AG04449 (cell line): Measurements from ENCODE around the gene DCUN1D4.

ENCODE experiments used
- CTCF ChIA-PET: fragments of 350-600 bp; formaldehyde crosslinking; extraction: SDS; loops from one replicate; lab custom pipeline; 2021; ENCODE audit warnings: antibody characterized with exemption; lab: Yijun Ruan, JAX
- POLR2A ChIA-PET: fragments of 400-600, 350-600 bp; formaldehyde crosslinking; extraction: SDS; loops from one replicate; lab custom pipeline; 2020; ENCODE audit warnings: antibody characterized with exemption, inconsistent platforms; lab: Yijun Ruan, JAX
- DNase-seq: peaks from one replicate; pipeline ENCODE4 v3.0.0-alpha.2; 2010; ENCODE audit warnings: low read depth, low spot score
- H3K4me3 ChIP-seq: 2 replicates; pipeline ENCODE4 v1.5.1; 2011; ENCODE audit warnings: low read depth, mild to moderate bottlenecking, control low read depth, low read length
- TF ChIP-seq, protein P1 (sequence below): IDR thresholded peaks from one replicate; pipeline ENCODE4 v1.5.1; 2011; ENCODE audit warnings: mild to moderate bottlenecking, moderate library complexity, low read length, control low read depth, inconsistent platforms; ENCODE audit not compliant: insufficient read depth; ENCODE audit errors: missing control alignments

DCUN1D4 gene

DNA sequence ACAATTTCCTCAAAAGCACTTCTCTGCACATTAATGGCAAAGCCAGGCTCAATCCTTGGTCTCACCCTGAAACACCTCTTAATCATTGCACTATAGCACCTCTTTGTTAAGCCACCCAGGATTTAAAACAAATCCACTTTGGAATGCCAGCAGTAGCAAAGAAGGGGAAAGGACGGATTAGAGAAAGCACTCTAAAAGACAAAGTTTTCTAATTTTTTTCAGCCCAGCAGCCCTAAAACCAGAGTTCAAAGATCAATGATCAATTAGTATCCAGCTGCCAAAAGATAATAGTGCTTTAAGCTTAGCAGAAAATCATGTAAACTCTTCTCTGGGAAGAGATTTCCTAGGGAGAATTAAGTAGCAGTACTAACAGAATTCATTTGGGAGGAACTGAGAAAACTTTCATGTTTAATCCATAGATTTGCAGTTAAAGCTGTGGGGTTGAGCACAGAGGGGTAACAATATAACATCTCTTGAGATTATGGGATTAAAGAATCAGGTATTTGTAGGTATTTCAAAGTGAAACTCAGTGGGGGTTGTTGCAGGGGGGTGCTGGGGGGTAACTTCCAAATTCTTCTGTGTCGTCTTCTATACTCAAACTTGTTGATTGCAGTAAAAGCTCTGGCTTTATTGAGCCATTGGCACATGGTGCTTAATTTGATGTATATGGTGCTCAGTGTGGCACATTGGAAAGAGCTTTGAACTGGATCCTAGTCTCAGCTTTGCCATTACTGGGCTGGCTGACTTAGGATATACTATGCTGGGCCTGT, 115.4 kb downstream of the DCUN1D4 start:
- H3K4me3 ChIP-seq = no peak overlapping the region
- TF ChIP-seq, protein P1, sequence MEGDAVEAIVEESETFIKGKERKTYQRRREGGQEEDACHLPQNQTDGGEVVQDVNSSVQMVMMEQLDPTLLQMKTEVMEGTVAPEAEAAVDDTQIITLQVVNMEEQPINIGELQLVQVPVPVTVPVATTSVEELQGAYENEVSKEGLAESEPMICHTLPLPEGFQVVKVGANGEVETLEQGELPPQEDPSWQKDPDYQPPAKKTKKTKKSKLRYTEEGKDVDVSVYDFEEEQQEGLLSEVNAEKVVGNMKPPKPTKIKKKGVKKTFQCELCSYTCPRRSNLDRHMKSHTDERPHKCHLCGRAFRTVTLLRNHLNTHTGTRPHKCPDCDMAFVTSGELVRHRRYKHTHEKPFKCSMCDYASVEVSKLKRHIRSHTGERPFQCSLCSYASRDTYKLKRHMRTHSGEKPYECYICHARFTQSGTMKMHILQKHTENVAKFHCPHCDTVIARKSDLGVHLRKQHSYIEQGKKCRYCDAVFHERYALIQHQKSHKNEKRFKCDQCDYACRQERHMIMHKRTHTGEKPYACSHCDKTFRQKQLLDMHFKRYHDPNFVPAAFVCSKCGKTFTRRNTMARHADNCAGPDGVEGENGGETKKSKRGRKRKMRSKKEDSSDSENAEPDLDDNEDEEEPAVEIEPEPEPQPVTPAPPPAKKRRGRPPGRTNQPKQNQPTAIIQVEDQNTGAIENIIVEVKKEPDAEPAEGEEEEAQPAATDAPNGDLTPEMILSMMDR = no peak
- DNase-seq = no peak
- CTCF ChIA-PET = no interaction called here
- POLR2A ChIA-PET = no interaction called here

DNA sequence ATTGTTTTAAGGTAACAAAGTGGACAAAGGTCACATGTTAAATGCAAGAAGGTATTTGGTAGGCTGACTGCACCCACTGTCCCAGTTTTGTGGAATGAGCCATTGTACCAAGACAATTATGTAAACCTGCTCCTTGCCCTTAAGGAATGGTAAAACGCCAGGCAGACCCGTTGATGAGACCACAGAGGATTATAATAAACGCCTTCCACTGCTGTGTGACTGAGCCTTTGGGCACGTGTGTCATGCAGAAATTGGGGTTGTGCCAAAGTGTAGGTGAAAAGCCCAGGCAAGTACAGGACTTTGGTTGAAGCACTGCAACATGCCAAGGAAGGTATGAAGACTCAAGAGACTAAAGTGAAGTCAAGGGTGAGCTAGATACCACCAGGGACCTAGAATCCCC, 117.5 kb downstream of the DCUN1D4 start:
- no peak for DNase-seq
- ChIA-PET POLR2A (no interaction called here), CTCF (no interaction called here)
- TF ChIP-seq, protein P1 = no peak
- H3K4me3 ChIP-seq = no peak overlapping the region

DNA sequence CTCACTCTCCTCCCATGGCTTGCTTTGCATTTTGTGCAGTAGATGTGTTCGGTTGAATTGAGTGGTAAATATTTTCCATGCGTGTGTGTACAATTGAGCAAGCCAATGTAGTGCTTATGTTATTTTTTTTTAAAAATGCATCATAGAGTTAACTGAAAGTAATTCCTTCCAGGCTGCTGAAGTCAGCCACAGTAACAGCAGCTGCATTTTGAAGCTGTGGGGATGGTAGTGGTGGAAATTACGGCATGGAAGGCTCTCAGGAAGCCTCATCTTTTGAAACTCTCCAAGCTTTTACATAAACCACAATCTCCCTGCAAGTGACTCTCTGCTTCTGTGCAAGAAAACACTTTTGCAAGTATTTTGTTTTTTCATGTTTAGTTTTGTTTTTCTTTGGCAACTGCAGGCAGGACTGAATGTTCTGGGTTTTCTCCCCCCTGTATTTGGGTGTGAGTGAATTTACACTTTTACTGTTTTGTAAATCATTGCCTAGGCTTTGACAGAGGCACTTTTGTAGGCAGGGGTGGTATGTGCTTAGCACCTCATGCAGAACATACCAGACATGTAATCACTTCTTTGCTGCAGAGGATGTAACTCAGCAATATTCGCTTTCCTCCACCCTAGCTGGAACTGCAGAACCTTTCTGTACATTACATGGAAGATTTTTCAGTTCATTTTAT, 121.0 kb downstream of the DCUN1D4 start:
- POLR2A ChIA-PET = no interaction called here
- CTCF ChIA-PET = no interaction called here
- no peak overlapping the region for H3K4me3 ChIP-seq
- TF ChIP-seq, protein P1 = no peak
- no peak for DNase-seq

- no peak overlapping the region for H3K4me3 ChIP-seq
- POLR2A ChIA-PET = no interaction called here
- CTCF ChIA-PET = no interaction called here
- no peak for DNase-seq
- TF ChIP-seq, protein P1 = no peak
These were observed 122.9 kb downstream of the DCUN1D4 start for GRCh38 chr4:51965862-51966261.
